GM12878 (cell line): ENCODE data around the gene KRT79.

Source experiments
- CBX3 ChIP-seq: fragments of 200-600 bp; sonication (generic); IDR thresholded peaks from 2 replicates; pipeline ENCODE4 v1.6.1; 2016; ENCODE audit warnings: low read depth, borderline replicate concordance
- CREB1 ChIP-seq: IDR thresholded peaks from 2 replicates; pipeline ENCODE4 v1.6.1; 2012; ENCODE audit warnings: low read depth, mild to moderate bottlenecking, inconsistent platforms
- EGR1 ChIP-seq, 2 experiments: IDR thresholded peaks; 1 replicate in 1 of 2; 2 replicates in 1 of 2; pipeline ENCODE4 v1.6.1; 2011 to 2012; ENCODE audit warnings: low read depth in 2 of 2, low read length in 2 of 2, borderline replicate concordance in 1 of 2, mild to moderate bottlenecking in 1 of 2, moderate library complexity in 1 of 2
- EZH2 ChIP-seq: IDR thresholded peaks from 2 replicates; pipeline ENCODE4 v1.6.1; 2012; ENCODE audit warnings: low read depth, mild to moderate bottlenecking, control low read depth, inconsistent platforms, low read length, borderline replicate concordance; ENCODE audit not compliant: control insufficient read depth
- MXI1 ChIP-seq: fragments of 150-350 bp; IDR thresholded peaks from 2 replicates; pipeline ENCODE4 v1.6.1; 2011; ENCODE audit warnings: low read depth, mild to moderate bottlenecking, inconsistent platforms, low read length, improper control_type of control experiment
- NFYB ChIP-seq: IDR thresholded peaks from 2 replicates; pipeline ENCODE4 v1.6.1; 2011; ENCODE audit warnings: low read depth, mild to moderate bottlenecking, low read length, improper control_type of control experiment, moderate library complexity; ENCODE audit not compliant: insufficient read depth
- NR2F1 ChIP-seq: fragments of 450-650 bp; conservative IDR thresholded peaks from 2 replicates; pipeline ENCODE4 v1.6.1; 2017; ENCODE audit warnings: mild to moderate bottlenecking
- POLR2A ChIP-seq: IDR thresholded peaks from 2 replicates; pipeline ENCODE4 v1.6.1; 2011; ENCODE audit warnings: low read depth, mild to moderate bottlenecking, low read length
- SREBF2 ChIP-seq: IDR thresholded peaks from 2 replicates; pipeline ENCODE4 v1.6.1; 2012; ENCODE audit warnings: mild to moderate bottlenecking, low read length
- TF ChIP-seq, protein P1 (sequence below): IDR thresholded peaks from 2 replicates; pipeline ENCODE4 v1.6.1; 2012; ENCODE audit warnings: low read depth, low read length, improper control_type of control experiment
- TF ChIP-seq, protein P2 (sequence below): IDR thresholded peaks from 2 replicates; pipeline ENCODE4 v1.6.1; 2012; ENCODE audit warnings: low read depth, low read length, improper control_type of control experiment
- TF ChIP-seq, protein P3 (sequence below), 3 experiments: IDR thresholded peaks in 2 of 3; conservative IDR thresholded peaks in 1 of 3; 2 replicates each; pipeline ENCODE4 v1.5.1; 2011; ENCODE audit warnings: low read depth in 3 of 3, low read length in 3 of 3, mild to moderate bottlenecking in 3 of 3, control low read depth in 2 of 3, moderate library complexity in 2 of 3, inconsistent platforms in 1 of 3, mixed read lengths in 1 of 3; ENCODE audit not compliant: control insufficient read depth in 2 of 3, insufficient read depth in 1 of 3; ENCODE audit errors: extremely low read depth in 1 of 3
- TF ChIP-seq, protein P4 (sequence below): IDR thresholded peaks from 2 replicates; pipeline ENCODE4 v1.6.1; 2012; ENCODE audit warnings: mild to moderate bottlenecking, low read depth, low read length
- TF ChIP-seq, protein P5 (sequence below): fragments of 450-650 bp; conservative IDR thresholded peaks from 2 replicates; pipeline ENCODE4 v1.6.1; 2017; ENCODE audit warnings: mild to moderate bottlenecking, moderate library complexity

DNA sequence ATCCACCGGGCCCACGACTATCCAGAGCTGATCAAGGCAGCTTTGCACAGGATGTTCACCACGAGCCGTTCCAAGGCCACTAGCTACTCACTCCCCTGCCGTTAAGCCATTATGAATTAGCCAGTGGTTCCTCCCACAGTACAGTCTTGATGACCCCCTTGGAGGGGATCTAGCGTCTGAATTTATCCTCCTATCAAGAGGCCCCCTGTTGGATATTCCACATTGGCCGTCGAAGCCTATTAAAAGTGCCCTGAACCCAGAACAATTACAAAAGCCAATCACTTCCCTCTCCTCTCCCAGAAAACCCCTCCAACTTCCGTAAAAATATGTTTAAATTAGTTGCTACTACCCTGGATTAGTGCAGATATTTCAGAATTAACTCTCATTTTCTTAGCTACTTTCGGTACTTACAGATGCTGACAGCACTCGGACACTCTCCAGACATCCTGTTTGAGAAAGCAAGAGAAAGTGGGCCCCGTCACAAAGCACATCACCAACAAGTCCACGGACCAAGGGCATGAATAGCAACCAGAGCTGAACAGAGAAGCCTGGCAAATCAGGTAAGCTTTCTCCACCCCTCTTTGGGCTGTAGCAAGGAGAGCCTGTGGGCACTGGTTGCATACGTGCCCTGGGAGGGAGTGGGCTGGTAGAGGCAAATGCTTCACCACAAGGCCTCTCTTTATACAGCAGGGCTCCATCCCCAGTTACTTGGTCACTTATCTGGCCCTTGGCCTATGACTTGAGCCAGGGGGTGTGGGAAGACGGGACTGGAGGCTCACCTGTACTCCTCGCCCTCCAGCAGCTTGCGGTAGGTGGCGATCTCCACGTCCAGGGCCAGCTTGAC, 43.5 kb downstream of the KRT79 start:
- TF ChIP-seq SREBF2 (no peak), EZH2 (no peak), POLR2A (no peak), NR2F1 (no peak), CBX3 (no peak), EGR1 (IDR thresholded peaks at IDR 0.05; ENCODE audit: borderline replicate concordance in 1 of 2, low read depth in 2 of 2, low read length in 2 of 2) (no peak), MXI1 (no peak), NFYB (no peak), CREB1 (no peak)
- TF ChIP-seq, protein P1, sequence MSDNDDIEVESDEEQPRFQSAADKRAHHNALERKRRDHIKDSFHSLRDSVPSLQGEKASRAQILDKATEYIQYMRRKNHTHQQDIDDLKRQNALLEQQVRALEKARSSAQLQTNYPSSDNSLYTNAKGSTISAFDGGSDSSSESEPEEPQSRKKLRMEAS: no peak
- TF ChIP-seq, protein P2, sequence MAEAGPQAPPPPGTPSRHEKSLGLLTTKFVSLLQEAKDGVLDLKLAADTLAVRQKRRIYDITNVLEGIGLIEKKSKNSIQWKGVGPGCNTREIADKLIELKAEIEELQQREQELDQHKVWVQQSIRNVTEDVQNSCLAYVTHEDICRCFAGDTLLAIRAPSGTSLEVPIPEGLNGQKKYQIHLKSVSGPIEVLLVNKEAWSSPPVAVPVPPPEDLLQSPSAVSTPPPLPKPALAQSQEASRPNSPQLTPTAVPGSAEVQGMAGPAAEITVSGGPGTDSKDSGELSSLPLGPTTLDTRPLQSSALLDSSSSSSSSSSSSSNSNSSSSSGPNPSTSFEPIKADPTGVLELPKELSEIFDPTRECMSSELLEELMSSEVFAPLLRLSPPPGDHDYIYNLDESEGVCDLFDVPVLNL: no peak
- TF ChIP-seq, protein P3, sequence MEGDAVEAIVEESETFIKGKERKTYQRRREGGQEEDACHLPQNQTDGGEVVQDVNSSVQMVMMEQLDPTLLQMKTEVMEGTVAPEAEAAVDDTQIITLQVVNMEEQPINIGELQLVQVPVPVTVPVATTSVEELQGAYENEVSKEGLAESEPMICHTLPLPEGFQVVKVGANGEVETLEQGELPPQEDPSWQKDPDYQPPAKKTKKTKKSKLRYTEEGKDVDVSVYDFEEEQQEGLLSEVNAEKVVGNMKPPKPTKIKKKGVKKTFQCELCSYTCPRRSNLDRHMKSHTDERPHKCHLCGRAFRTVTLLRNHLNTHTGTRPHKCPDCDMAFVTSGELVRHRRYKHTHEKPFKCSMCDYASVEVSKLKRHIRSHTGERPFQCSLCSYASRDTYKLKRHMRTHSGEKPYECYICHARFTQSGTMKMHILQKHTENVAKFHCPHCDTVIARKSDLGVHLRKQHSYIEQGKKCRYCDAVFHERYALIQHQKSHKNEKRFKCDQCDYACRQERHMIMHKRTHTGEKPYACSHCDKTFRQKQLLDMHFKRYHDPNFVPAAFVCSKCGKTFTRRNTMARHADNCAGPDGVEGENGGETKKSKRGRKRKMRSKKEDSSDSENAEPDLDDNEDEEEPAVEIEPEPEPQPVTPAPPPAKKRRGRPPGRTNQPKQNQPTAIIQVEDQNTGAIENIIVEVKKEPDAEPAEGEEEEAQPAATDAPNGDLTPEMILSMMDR (IDR thresholded peaks at IDR 0.05 in 2 of 3, conservative IDR thresholded peaks at IDR 0.05 in 1 of 3; ENCODE audit: control insufficient read depth in 2 of 3, extremely low read depth in 1 of 3, insufficient read depth in 1 of 3, low read depth in 3 of 3, low read length in 3 of 3): no peak
- TF ChIP-seq, protein P4, sequence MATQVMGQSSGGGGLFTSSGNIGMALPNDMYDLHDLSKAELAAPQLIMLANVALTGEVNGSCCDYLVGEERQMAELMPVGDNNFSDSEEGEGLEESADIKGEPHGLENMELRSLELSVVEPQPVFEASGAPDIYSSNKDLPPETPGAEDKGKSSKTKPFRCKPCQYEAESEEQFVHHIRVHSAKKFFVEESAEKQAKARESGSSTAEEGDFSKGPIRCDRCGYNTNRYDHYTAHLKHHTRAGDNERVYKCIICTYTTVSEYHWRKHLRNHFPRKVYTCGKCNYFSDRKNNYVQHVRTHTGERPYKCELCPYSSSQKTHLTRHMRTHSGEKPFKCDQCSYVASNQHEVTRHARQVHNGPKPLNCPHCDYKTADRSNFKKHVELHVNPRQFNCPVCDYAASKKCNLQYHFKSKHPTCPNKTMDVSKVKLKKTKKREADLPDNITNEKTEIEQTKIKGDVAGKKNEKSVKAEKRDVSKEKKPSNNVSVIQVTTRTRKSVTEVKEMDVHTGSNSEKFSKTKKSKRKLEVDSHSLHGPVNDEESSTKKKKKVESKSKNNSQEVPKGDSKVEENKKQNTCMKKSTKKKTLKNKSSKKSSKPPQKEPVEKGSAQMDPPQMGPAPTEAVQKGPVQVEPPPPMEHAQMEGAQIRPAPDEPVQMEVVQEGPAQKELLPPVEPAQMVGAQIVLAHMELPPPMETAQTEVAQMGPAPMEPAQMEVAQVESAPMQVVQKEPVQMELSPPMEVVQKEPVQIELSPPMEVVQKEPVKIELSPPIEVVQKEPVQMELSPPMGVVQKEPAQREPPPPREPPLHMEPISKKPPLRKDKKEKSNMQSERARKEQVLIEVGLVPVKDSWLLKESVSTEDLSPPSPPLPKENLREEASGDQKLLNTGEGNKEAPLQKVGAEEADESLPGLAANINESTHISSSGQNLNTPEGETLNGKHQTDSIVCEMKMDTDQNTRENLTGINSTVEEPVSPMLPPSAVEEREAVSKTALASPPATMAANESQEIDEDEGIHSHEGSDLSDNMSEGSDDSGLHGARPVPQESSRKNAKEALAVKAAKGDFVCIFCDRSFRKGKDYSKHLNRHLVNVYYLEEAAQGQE: no peak
- TF ChIP-seq, protein P5, sequence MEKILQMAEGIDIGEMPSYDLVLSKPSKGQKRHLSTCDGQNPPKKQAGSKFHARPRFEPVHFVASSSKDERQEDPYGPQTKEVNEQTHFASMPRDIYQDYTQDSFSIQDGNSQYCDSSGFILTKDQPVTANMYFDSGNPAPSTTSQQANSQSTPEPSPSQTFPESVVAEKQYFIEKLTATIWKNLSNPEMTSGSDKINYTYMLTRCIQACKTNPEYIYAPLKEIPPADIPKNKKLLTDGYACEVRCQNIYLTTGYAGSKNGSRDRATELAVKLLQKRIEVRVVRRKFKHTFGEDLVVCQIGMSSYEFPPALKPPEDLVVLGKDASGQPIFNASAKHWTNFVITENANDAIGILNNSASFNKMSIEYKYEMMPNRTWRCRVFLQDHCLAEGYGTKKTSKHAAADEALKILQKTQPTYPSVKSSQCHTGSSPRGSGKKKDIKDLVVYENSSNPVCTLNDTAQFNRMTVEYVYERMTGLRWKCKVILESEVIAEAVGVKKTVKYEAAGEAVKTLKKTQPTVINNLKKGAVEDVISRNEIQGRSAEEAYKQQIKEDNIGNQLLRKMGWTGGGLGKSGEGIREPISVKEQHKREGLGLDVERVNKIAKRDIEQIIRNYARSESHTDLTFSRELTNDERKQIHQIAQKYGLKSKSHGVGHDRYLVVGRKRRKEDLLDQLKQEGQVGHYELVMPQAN: no peak
